Keratinocyte (primary cell): ENCODE results near the gene MTERF4. TPM values are rescaled to one million over a fixed set of nuclear protein-coding genes. Genes with fewer than 3 reads are reported as not detected.
"Not testable (repeated sequence)": the region's sequence is repeated elsewhere in the genome, so short reads cannot be mapped to it uniquely, and the experiment has no call there.

Source experiments
- DNase-seq: peaks from one replicate; pipeline ENCODE4 v3.0.0-alpha.2; 2011; ENCODE audit warnings: low read depth, missing footprints, low spot score
- FAIRE-seq: peaks from 2 replicates; lab custom pipeline; 2011; peaks lifted over from hg19 to GRCh38; lab: Jason Lieb, UNC
- H2AFZ ChIP-seq: 2 replicates; pipeline ENCODE4 v1.6.0; 2012; ENCODE audit warnings: low read length, control low read depth, inconsistent platforms; ENCODE audit not compliant: control insufficient read depth
- H3K27ac ChIP-seq: 2 replicates; pipeline ENCODE4 v1.5.1; 2011; ENCODE audit warnings: low read length; ENCODE audit not compliant: control insufficient read depth, insufficient read depth
- H3K27me3 ChIP-seq: 3 replicates; pipeline ENCODE4 v1.6.0; 2011; ENCODE audit warnings: low read length; ENCODE audit not compliant: control insufficient read depth, insufficient read depth; ENCODE audit errors: extremely low read depth
- H3K36me3 ChIP-seq, 2 experiments: 2 replicates in 1 of 2; 3 replicates in 1 of 2; pipeline ENCODE4 v1.5.1; 2011; ENCODE audit warnings: low read length in 2 of 2, mild to moderate bottlenecking in 1 of 2; ENCODE audit not compliant: control insufficient read depth in 2 of 2, insufficient read depth in 2 of 2; ENCODE audit errors: extremely low read depth in 1 of 2
- H3K4me1 ChIP-seq: 3 replicates; pipeline ENCODE4 v1.5.1; 2011; ENCODE audit warnings: low read length; ENCODE audit not compliant: control insufficient read depth, insufficient read depth; ENCODE audit errors: extremely low read depth
- H3K4me2 ChIP-seq: 3 replicates; pipeline ENCODE4 v1.6.0; 2011; ENCODE audit warnings: low read depth, low read length; ENCODE audit not compliant: control insufficient read depth, insufficient read depth; ENCODE audit errors: extremely low read depth
- H3K4me3 ChIP-seq, 3 experiments: fragments of 200-600 bp in 1 of 3; sonication (generic) in 1 of 3; 2 replicates in 2 of 3; 3 replicates in 1 of 3; pipeline ENCODE4 v1.5.1; 2011 to 2016; ENCODE audit warnings: low read length in 3 of 3, mild to moderate bottlenecking in 3 of 3, control low read depth in 2 of 3, inconsistent platforms in 1 of 3, low read depth in 1 of 3, mixed read lengths in 1 of 3, mixed run types in 1 of 3, moderate library complexity in 1 of 3; ENCODE audit not compliant: control insufficient read depth in 2 of 3, insufficient read depth in 2 of 3; ENCODE audit errors: extremely low read depth in 1 of 3
- H3K79me2 ChIP-seq: 2 replicates; pipeline ENCODE4 v1.6.0; 2012; ENCODE audit warnings: low read length; ENCODE audit not compliant: control insufficient read depth, insufficient read depth
- H3K9ac ChIP-seq: 3 replicates; pipeline ENCODE4 v1.6.0; 2011; ENCODE audit warnings: low read length; ENCODE audit not compliant: control insufficient read depth, insufficient read depth; ENCODE audit errors: extremely low read depth
- H3K9me1 ChIP-seq: 3 replicates; pipeline ENCODE4 v1.6.0; 2011; ENCODE audit warnings: low read length; ENCODE audit not compliant: control insufficient read depth, insufficient read depth; ENCODE audit errors: extremely low read depth
- H3K9me3 ChIP-seq: 2 replicates; pipeline ENCODE4 v1.5.1; 2012; ENCODE audit warnings: low read depth, low read length; ENCODE audit not compliant: control insufficient read depth
- H4K20me1 ChIP-seq: 3 replicates; pipeline ENCODE4 v1.6.0; 2011; ENCODE audit warnings: low read length; ENCODE audit not compliant: control insufficient read depth, insufficient read depth; ENCODE audit errors: extremely low read depth
- CTCF ChIP-seq, 3 experiments: IDR thresholded peaks in 1 of 3; conservative IDR thresholded peaks in 1 of 3; optimal IDR thresholded peaks in 1 of 3; 2 replicates in 2 of 3; 3 replicates in 1 of 3; pipeline versions ENCODE3 to v1.5.1; 2011; ENCODE audit warnings: low read length in 3 of 3, mild to moderate bottlenecking in 3 of 3, moderate library complexity in 2 of 3, control low read depth in 1 of 3, inconsistent platforms in 1 of 3; ENCODE audit not compliant: insufficient read depth in 2 of 3; ENCODE audit errors: extremely low read depth in 1 of 3
- EZH2 ChIP-seq: IDR thresholded peaks from one replicate; pipeline ENCODE4 v1.6.1; 2012; ENCODE audit warnings: inconsistent platforms, mild to moderate bottlenecking, low read length, moderate library complexity
- dilution Hi-C: fragments of 300-500 bp; cut with MboI; formaldehyde crosslinking; loops from one replicate; pipeline ENCODE4 v1.7.0; 2020; ENCODE audit warnings: low sequenced_read_pairs; ENCODE audit not compliant: extremely low pct_ligation_motif_present
- polyA plus RNA-seq, 5 experiments: library from polyadenylated mRNA; depleted of rRNA in 3 of 5; stranded (reverse) in 3 of 5; stranded (forward) in 1 of 5; unstranded in 1 of 5; fragments of >200 nt; gene quantifications; 1 replicate in 1 of 5; 2 replicates in 3 of 5; 3 replicates in 1 of 5; pipeline versions ENCODE4 v1.2.1 to v1.2.3, GENCODE V29; 2011 to 2012; ENCODE audit warnings: missing spikeins in 2 of 5, low read depth in 1 of 5, low replicate concordance in 1 of 5

The MTERF4 gene
- polyA plus RNA-seq, 1 donor (not counting 4 experiments of a cell fraction or from before 2014, with no cell fraction given): 28.5 TPM

- H3K9ac ChIP-seq: no peak overlapping the region
- DNase-seq: no peak
- H3K36me3 ChIP-seq: peaks cover 15 to 22% of the 10 kb centered on the region in 2 experiments
- no peaks in the 10 kb centered on the region for H3K27me3 ChIP-seq
- no peaks in the 10 kb centered on the region for H3K4me1 ChIP-seq
- TF ChIP-seq CTCF (optimal IDR thresholded peaks at IDR 0.05 in 1 of 3, IDR thresholded peaks at IDR 0.05 in 1 of 3, conservative IDR thresholded peaks at IDR 0.05 in 1 of 3; ENCODE audit: extremely low read depth in 1 of 3, insufficient read depth in 2 of 3, low read length in 3 of 3) (no peak), EZH2 (no peak)
- no peak overlapping the region for H2AFZ ChIP-seq
- H3K9me3 ChIP-seq: no peaks in the 10 kb centered on the region
- no peak overlapping the region for H3K27ac ChIP-seq
- dilution Hi-C loops: no loop called here
- no peaks in the 10 kb centered on the region for H4K20me1 ChIP-seq
- no peak for FAIRE-seq
- H3K9me1 ChIP-seq: no peaks in the 10 kb centered on the region
- no peak overlapping the region for H3K4me3 ChIP-seq
- H3K79me2 ChIP-seq: peaks cover 5% of the 10 kb centered on the region
- H3K4me2 ChIP-seq: no peak overlapping the region
Observed at GRCh38 chr2:241094172-241094571, 7.9 kb downstream of the MTERF4 start.

GRCh38 chr2:241093133-241093781 is 8.8 kb downstream of the MTERF4 start:
- not testable (repeated sequence) for FAIRE-seq, H3K4me2 ChIP-seq

GRCh38 chr2:241092677-241093076 is 9.4 kb downstream of the MTERF4 start:
- H3K9me1 ChIP-seq: no peaks in the 10 kb centered on the region
- no peak overlapping the region for H3K27ac ChIP-seq
- peaks cover 1% of the 10 kb centered on the region for H3K79me2 ChIP-seq
- DNase-seq (no peak), FAIRE-seq (no peak)
- H3K9me3 ChIP-seq: no peaks in the 10 kb centered on the region
- H4K20me1 ChIP-seq: no peaks in the 10 kb centered on the region
- H3K4me2 ChIP-seq: no peak overlapping the region
- dilution Hi-C loops: no loop called here
- H3K36me3 ChIP-seq: peaks cover 19 to 22% of the 10 kb centered on the region in 2 experiments
- no peaks in the 10 kb centered on the region for H3K27me3 ChIP-seq
- H2AFZ ChIP-seq: no peak overlapping the region
- no peaks in the 10 kb centered on the region for H3K4me1 ChIP-seq
- TF ChIP-seq EZH2 (no peak), CTCF (optimal IDR thresholded peaks at IDR 0.05 in 1 of 3, IDR thresholded peaks at IDR 0.05 in 1 of 3, conservative IDR thresholded peaks at IDR 0.05 in 1 of 3; ENCODE audit: extremely low read depth in 1 of 3, insufficient read depth in 2 of 3, low read length in 3 of 3) (no peak)
- no peak overlapping the region for H3K4me3 ChIP-seq
- H3K9ac ChIP-seq: no peak overlapping the region

More at GRCh38 chr2:241093133-241093781, 8.8 kb downstream of the MTERF4 start:
- H3K9ac ChIP-seq, H3K4me3 ChIP-seq, H4K20me1 ChIP-seq, H3K27ac ChIP-seq, H3K79me2 ChIP-seq, H3K9me1 ChIP-seq, DNase-seq, H2AFZ ChIP-seq, dilution Hi-C loops, H3K4me1 ChIP-seq, H3K9me3 ChIP-seq, H3K27me3 ChIP-seq: not testable (repeated sequence)
- peaks cover 16 to 22% of the 10 kb centered on the region in 2 experiments for H3K36me3 ChIP-seq
